ENCODE results near the gene ZNF200.
A peak's percentile ranks its signal among the peaks of the same experiment; 100 is the strongest.

ZNF200 gene

GRCh38 chr16:3252967-3253366 is 18.0 kb upstream of the ZNF200 start:
- DNase-seq: no peak

DNA sequence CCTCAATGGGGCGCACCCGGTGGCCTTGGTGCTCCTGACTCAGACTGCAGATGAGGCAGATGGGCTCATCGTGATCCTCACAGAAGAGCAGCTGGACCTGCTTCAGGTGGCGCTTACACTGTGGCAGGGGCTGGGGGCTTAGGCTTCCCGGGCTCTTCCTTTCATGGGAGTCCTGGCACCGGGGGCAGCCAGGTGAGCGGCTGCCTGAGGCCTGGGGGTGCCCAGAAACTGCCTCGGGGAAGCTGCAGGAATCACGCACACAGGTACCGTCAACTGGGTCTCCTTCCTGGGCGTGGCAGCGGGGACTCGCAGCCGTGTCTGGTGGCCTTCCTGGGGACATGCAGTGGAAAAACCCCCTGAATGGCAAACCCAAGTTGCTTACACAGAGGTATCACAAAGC is 14.5 kb upstream of the ZNF200 start:
- DNase-seq: no peak

- DNase-seq: no peak
Measured at GRCh38 chr16:3249020-3249419, 14.1 kb upstream of the ZNF200 start.

GRCh38 chr16:3248596-3248995 is 13.6 kb upstream of the ZNF200 start:
- no peak for DNase-seq

- DNase-seq: no peak
Measured at GRCh38 chr16:3246876-3247275, 11.9 kb upstream of the ZNF200 start.

- no peak for DNase-seq
Measured at GRCh38 chr16:3246002-3246401, 11.0 kb upstream of the ZNF200 start.

DNA sequence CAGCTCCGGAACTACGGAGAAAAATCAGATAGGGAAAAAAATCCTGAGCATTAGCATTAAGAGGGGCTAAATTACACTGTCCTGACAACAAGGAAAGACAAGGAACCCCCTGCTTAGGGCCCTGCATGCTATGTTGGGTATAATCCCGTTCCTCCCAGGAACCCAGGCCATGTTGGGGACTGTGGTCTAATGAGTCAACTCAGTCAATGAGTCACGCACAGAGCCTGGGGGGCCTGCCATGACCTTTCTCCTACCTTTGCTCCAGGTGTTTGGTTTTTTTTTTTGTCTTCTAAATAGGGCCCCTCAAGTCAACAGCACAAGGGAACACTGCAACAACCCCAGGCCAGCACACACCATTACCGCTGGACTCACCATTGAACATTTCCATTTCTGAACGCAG is 8.9 kb upstream of the ZNF200 start:
- no peak for DNase-seq

DNA sequence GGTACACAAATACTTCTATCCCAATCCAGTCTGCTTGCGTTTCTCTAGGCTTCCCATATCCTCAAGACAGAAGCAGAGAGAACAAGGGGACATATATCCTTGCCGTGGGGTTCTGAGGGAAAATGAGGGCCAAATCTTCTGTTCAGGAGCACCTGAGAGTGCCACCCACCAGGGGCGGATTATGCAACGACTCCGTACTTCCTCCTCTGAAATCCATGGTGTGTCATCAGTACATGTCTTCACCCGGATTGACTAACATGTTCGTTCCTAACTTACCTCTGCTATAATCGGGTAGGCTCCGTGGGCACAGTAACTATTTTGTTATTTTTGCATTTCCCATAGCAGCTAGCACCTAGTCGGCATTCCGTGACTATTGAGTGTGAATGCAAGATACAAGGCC is 7.8 kb upstream of the ZNF200 start:
- no peak for DNase-seq

GRCh38 chr16:3241761-3242160 is 6.8 kb upstream of the ZNF200 start:
- DNase-seq: no peak

GRCh38 chr16:3235856-3236669 is 1.1 kb upstream of the ZNF200 start:
- DNase-seq: peak; percentile 78

DNA sequence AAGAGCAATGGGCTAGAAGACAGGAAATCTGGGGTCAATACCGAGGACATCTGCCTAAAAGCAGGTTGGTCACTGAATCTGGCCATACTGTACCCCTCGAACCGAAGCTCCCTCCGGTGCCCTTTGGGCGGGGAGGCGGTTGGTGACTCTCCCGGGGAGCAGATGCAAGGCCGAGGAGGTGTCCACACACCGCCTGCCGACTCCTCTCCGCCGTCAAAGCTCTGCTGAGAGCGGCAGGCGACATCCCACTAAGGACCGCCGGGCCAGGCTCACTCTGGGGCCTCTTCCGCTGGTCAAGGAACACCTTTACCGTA is 458 bp downstream of the ZNF200 start:
- no peak for DNase-seq

DNA sequence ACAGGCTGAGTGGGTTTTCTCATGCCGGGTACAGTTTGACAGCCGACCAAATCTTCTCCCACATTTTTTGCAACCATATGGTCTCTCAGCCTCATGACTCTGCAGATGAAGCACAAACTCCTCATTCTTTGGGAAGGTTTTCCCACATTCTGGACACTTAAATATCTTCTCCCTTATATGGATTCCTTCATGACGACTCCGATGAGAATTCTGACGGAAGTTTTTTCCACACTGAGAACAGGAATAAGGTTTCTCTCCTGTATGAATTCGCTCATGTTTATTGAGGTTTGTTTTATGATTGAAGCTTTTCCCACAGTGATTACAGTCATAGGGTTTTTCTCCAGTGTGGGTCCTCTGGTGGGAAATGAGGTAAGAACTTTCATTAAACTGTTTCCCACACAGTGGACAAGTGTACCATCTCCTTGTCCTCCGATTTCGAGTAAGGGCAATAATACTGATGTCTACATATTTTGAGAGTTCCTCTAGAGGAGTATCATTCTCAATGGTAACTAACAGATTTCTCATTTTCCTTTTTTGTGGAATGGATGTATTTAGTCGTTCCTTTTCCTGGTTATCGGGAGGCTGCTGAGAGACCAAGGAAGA is 10.9 kb downstream of the ZNF200 start:
- no peak for DNase-seq

- no peak for DNase-seq
Measured at GRCh38 chr16:3220839-3221238, 14.1 kb downstream of the ZNF200 start.

DNA sequence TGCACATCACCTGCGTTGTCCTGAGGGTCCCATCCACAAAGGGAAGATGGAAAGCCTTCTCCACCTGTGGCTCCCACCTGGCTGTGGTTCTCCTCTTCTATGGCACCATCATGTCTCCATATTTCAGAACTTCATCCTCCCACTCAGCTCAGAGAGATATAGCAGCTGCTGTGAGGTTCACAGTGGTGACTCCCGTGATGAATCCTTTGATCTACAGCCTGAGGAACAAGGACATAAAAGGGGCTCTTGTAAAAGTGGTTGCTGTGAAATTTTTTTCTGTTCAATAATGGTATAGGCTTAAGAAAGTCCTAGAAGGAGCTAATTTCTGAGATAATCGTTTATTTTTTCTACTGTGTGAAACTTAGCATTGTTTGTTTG is 18.7 kb downstream of the ZNF200 start:
- DNase-seq: no peak

DNA sequence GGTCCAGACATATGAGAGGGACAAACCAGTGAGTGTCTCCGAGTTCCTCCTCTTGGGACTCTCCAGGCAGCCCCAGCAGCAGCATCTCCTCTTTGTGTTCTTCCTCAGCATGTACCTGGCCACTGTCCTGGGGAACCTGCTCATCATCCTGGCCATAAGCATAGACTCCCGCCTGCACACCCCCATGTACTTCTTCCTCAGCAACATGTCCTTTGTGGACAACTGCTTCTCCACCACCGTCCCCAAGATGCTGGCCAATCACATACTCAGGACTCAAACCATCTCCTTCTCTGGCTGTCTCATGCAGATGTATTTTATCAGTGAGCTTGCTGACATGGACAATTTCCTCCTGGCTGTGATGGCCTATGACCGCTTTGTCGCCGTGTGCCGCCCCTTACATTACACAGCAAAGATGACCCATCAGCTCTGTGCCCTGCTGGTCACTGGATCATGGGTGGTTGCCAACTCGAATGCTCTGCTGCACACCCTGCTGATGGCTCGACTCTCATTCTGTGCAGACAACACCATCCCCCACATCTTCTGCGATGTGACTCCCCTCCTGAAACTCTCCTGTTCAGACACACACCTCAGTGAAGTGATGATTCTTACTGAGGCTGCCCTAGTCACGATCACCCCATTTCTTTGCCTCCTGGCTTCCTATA is 19.2 kb downstream of the ZNF200 start:
- no peak for DNase-seq

DNA sequence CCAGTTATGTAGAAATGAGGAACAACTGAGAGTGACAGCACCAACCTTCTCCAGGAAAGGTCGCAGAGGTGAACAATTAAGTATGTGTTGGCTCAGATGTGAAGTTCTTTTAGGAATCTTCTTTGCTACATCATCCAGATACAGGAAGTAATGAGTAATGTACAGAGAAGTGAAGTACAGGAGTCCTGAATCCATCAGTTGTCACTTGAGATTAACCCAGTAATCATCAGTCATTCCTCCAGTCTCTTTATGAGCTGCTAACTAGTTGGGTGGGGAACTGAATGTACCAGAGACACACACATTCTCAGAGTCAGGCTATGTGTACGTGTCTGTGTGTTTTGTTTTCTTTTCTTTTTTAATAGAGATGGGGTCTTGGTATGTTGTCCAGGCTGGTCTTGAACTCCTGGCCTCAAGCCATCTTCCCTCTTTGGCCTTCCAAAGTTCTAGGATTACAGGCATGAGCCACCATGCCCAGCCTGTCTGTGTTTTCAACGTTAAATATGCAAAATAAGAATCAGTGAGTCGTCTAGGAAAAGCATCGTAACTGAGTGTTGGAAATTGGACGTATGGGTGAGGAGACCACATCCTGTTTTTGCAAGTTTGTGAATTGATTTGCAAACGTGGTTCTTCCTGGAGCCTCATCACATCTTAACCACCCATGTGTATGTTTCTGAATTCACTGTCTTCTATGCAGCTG is 19.9 kb downstream of the ZNF200 start:
- no peak for DNase-seq

DNA sequence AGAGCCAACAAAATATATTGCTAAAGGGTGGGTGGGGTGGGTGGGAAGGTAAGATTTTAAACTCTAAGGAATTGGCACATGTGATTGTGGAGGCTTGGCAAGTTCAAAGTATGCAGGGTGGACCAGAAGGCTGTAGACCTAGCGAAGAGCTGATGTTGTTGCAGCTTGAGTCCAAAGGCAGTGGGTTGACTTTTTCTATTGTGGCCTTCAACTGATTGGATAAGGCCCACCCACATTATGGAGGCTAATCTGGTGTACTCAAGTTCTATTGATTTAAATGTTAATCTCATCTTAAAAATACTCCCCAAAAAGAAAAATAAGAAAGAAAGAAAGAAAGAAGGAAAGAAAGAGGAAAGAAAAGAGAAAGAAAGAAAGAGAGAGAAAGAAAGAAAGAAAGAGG is 22.4 kb downstream of the ZNF200 start:
- DNase-seq: no peak

DNA sequence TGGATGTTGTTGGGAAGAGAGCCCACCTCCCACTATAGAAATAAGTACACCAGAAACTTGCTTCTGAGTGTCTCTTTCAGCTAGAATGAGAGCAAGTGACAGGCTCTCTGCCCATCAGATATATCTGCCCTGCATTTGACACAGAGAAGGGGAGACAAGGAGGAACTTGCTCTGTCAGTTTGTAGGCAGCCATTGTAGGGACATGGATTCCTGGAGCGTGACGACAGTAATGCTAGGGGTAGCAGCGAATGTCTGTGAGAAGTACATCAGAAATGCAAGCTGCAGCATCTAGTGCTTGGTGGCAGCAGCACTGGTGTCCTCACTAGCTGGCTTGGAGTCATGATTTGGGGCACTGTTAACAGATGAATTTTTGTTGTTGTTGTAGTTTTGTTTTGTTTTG is 23.0 kb downstream of the ZNF200 start:
- peak; percentile 5 for DNase-seq

DNA sequence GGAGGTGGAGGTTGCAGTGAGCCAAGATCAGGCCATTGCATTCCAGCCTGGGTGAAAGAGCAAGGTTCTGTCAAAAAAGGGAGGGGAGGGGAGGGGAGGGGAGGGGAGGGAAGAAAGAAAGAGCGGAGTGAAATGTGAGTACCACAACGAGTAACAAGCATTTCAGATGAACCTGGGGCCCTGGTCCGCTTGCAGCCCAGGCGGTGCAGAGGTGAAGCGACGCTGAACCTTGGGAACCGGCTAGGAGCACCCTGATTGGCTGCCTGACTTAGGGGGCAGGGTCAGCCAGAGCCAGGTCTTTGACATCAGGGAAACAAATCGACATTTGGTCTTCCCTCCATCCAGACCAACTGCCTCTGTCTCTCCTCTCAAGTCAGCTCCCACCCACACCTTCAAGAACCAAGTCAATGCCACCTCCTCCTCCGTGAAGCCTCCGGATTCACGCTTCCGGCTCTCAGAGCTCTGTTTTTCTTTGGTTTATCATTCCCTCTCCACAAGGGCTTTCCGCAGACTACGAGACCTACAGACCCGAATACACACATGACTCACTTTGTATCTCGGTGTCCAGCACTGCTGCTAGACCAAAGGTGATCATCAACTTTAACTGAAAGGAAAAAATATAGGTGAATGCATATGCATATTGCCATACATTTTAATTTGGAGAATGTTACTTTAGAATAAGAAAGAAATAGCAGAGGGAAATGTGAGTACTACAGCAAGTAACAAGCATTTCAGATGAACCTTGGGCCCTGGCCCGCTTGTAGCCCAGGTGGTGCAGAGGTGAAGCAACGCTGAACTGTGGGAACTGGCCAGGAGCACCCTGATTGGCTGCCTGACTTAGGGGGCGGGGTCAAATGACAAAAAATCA is 27.6 kb downstream of the ZNF200 start:
- DNase-seq: peak; percentile 3

GRCh38 chr16:3205939-3206338 is 29.0 kb downstream of the ZNF200 start:
- DNase-seq: peak; percentile 10

GRCh38 chr16:3202903-3203539 is 31.9 kb downstream of the ZNF200 start:
- DNase-seq: no peak

GRCh38 chr16:3198334-3199072 is 36.5 kb downstream of the ZNF200 start:
- DNase-seq: no peak
